Duodenal mucosa (tissue), 2 donors: ENCODE measurements around the gene GPR150.
A peak's percentile ranks its signal among the peaks of the same experiment; 100 is the strongest.

Experiments used
- H3K27ac ChIP-seq: one replicate; pipeline ENCODE4 v1.7.0; 2013; ENCODE audit warnings: low read depth, low read length
- H3K27me3 ChIP-seq, 2 donors: one replicate each; pipeline ENCODE4 v1.7.0; 2013; ENCODE audit warnings: low read length in 2 of 2, control low read depth in 1 of 2; ENCODE audit not compliant: insufficient read depth in 2 of 2, control insufficient read depth in 1 of 2
- H3K36me3 ChIP-seq, 2 donors: one replicate each; pipeline ENCODE4 v1.7.0; 2013; ENCODE audit warnings: low read length in 2 of 2, control low read depth in 1 of 2; ENCODE audit not compliant: insufficient read depth in 2 of 2, control insufficient read depth in 1 of 2
- H3K4me1 ChIP-seq, 2 donors: one replicate each; pipeline ENCODE4 v1.7.0; 2013; ENCODE audit warnings: low read length in 2 of 2, control low read depth in 1 of 2; ENCODE audit not compliant: insufficient read depth in 2 of 2, control insufficient read depth in 1 of 2
- H3K4me3 ChIP-seq, 2 donors: one replicate each; pipeline ENCODE4 v1.7.0; 2013; ENCODE audit warnings: low read length in 2 of 2, low read depth in 1 of 2
- H3K9ac ChIP-seq, 2 donors: one replicate each; pipeline ENCODE4 v1.7.0; 2013; ENCODE audit warnings: low read length in 2 of 2, low read depth in 1 of 2
- H3K9me3 ChIP-seq, 2 donors: one replicate each; pipeline ENCODE4 v1.7.0; 2013; ENCODE audit warnings: low read length in 2 of 2, control low read depth in 1 of 2; ENCODE audit not compliant: control insufficient read depth in 1 of 2

Gene GPR150

GRCh38 chr5:95606419-95606818 is 13.5 kb upstream of the GPR150 start:
- no peak overlapping the region for H3K27ac ChIP-seq
- H3K4me1 ChIP-seq, result no peaks in the 10 kb centered on the region
- H3K27me3 ChIP-seq, result no peaks in the 10 kb centered on the region
- no peaks in the 10 kb centered on the region for H3K36me3 ChIP-seq
- no peak overlapping the region for H3K9ac ChIP-seq
- H3K9me3 ChIP-seq, result no peaks in the 10 kb centered on the region
- no peak overlapping the region for H3K4me3 ChIP-seq

- Histone ChIP-seq H3K27me3 (no peaks in the 10 kb centered on the region), H3K36me3 (no peaks in the 10 kb centered on the region)
Observed at GRCh38 chr5:95609711-95610110, 10.2 kb upstream of the GPR150 start.

GRCh38 chr5:95610546-95610945 is 9.3 kb upstream of the GPR150 start:
- no peaks in the 10 kb centered on the region for H3K4me1 ChIP-seq
- H3K9ac ChIP-seq, result no peak overlapping the region
- no peak overlapping the region for H3K4me3 ChIP-seq
- H3K27ac ChIP-seq, result no peak overlapping the region
- no peaks in the 10 kb centered on the region for H3K27me3 ChIP-seq
- no peaks in the 10 kb centered on the region for H3K36me3 ChIP-seq
- H3K9me3 ChIP-seq, result peaks cover 0 to 3% of the 10 kb centered on the region in 2 donors

More at GRCh38 chr5:95609711-95610110, 10.2 kb upstream of the GPR150 start:
- no peaks in the 10 kb centered on the region for H3K4me1 ChIP-seq
- no peak overlapping the region for H3K9ac ChIP-seq
- peaks cover 0 to 3% of the 10 kb centered on the region in 2 donors for H3K9me3 ChIP-seq
- no peak overlapping the region for H3K4me3 ChIP-seq
- no peak overlapping the region for H3K27ac ChIP-seq

GRCh38 chr5:95611396-95611795 is 8.5 kb upstream of the GPR150 start:
- Histone ChIP-seq H3K9ac (no peak overlapping the region), H3K27me3 (no peaks in the 10 kb centered on the region), H3K36me3 (no peaks in the 10 kb centered on the region), H3K4me3 (no peak overlapping the region), H3K27ac (no peak overlapping the region), H3K9me3 (peaks cover 0 to 3% of the 10 kb centered on the region in 2 donors), H3K4me1 (no peaks in the 10 kb centered on the region)

- H3K36me3 ChIP-seq, result no peaks in the 10 kb centered on the region
- H3K27ac ChIP-seq, result no peak overlapping the region
- H3K27me3 ChIP-seq, result no peaks in the 10 kb centered on the region
- H3K9me3 ChIP-seq, result peaks cover 0 to 3% of the 10 kb centered on the region in 2 donors
- H3K9ac ChIP-seq, result no peak overlapping the region
- H3K4me3 ChIP-seq, result no peak overlapping the region
- H3K4me1 ChIP-seq, result no peaks in the 10 kb centered on the region
Observed at GRCh38 chr5:95613514-95613913, 6.4 kb upstream of the GPR150 start.

- Histone ChIP-seq H3K9ac (no peak overlapping the region), H3K27me3 (peaks cover 6 to 13% of the 10 kb centered on the region in 2 donors), H3K4me1 (peaks cover 4 to 11% of the 10 kb centered on the region in 2 donors), H3K4me3 (no peak overlapping the region), H3K27ac (no peak overlapping the region), H3K36me3 (no peaks in the 10 kb centered on the region), H3K9me3 (peaks cover 0 to 3% of the 10 kb centered on the region in 2 donors)
Observed at GRCh38 chr5:95615164-95615467, 4.8 kb upstream of the GPR150 start.

GRCh38 chr5:95617057-95617456 is 2.8 kb upstream of the GPR150 start:
- Histone ChIP-seq H3K9me3 (peaks cover 0 to 3% of the 10 kb centered on the region in 2 donors), H3K36me3 (no peaks in the 10 kb centered on the region), H3K27ac (no peak overlapping the region)

GRCh38 chr5:95619096-95619495 is 791 bp upstream of the GPR150 start:
- H3K27ac ChIP-seq, result no peak overlapping the region
- no peaks in the 10 kb centered on the region for H3K9me3 ChIP-seq
- H3K9ac ChIP-seq, result no peak overlapping the region
- H3K4me3 ChIP-seq, result peak overlapping the region; percentile 75 to 76
- peaks cover 8 to 13% of the 10 kb centered on the region in 2 donors for H3K27me3 ChIP-seq
- H3K36me3 ChIP-seq, result no peaks in the 10 kb centered on the region
- peaks cover 11 to 22% of the 10 kb centered on the region in 2 donors for H3K4me1 ChIP-seq

More at GRCh38 chr5:95617057-95617456, 2.8 kb upstream of the GPR150 start:
- Histone ChIP-seq H3K4me3 (no peak overlapping the region), H3K9ac (no peak overlapping the region), H3K27me3 (peaks cover 8 to 13% of the 10 kb centered on the region in 2 donors), H3K4me1 (peaks cover 11 to 22% of the 10 kb centered on the region in 2 donors)

GRCh38 chr5:95619514-95620029 is 315 bp upstream of the GPR150 start:
- H3K27ac ChIP-seq, result no peak overlapping the region
- peaks cover 11 to 22% of the 10 kb centered on the region in 2 donors for H3K4me1 ChIP-seq
- H3K9ac ChIP-seq, result peak overlapping the region; percentile 48 to 49
- H3K27me3 ChIP-seq, result peaks cover 8 to 13% of the 10 kb centered on the region in 2 donors
- H3K4me3 ChIP-seq, result peak overlapping the region; percentile 75 to 76
- no peaks in the 10 kb centered on the region for H3K36me3 ChIP-seq
- H3K9me3 ChIP-seq, result no peaks in the 10 kb centered on the region

GRCh38 chr5:95620870-95621838 is 1.3 kb downstream of the GPR150 start:
- H3K27ac ChIP-seq, result no peak overlapping the region

More at GRCh38 chr5:95620870-95621838, 1.3 kb downstream of the GPR150 start:
- H3K4me1 ChIP-seq, result peaks cover 11 to 22% of the 10 kb centered on the region in 2 donors
- peak overlapping the region; percentile 16 to 17 for H3K9ac ChIP-seq
- H3K27me3 ChIP-seq, result peaks cover 8 to 13% of the 10 kb centered on the region in 2 donors
- no peaks in the 10 kb centered on the region for H3K36me3 ChIP-seq
- no peaks in the 10 kb centered on the region for H3K9me3 ChIP-seq
- peak overlapping the region; percentile 45 to 71 for H3K4me3 ChIP-seq
